Jurkat, Clone E6-1 (cell line): ENCODE results near the gene RGS1.

Experiments
- DNase-seq: peaks from one replicate; pipeline ENCODE4 v3.0.0-alpha.2; 2011; ENCODE audit warnings: low read depth, low spot score
- H3K4me3 ChIP-seq: 2 replicates; pipeline ENCODE4 v1.5.1; 2011; ENCODE audit warnings: mild to moderate bottlenecking, low read length, control low read depth, moderate library complexity

RGS1 gene

DNA sequence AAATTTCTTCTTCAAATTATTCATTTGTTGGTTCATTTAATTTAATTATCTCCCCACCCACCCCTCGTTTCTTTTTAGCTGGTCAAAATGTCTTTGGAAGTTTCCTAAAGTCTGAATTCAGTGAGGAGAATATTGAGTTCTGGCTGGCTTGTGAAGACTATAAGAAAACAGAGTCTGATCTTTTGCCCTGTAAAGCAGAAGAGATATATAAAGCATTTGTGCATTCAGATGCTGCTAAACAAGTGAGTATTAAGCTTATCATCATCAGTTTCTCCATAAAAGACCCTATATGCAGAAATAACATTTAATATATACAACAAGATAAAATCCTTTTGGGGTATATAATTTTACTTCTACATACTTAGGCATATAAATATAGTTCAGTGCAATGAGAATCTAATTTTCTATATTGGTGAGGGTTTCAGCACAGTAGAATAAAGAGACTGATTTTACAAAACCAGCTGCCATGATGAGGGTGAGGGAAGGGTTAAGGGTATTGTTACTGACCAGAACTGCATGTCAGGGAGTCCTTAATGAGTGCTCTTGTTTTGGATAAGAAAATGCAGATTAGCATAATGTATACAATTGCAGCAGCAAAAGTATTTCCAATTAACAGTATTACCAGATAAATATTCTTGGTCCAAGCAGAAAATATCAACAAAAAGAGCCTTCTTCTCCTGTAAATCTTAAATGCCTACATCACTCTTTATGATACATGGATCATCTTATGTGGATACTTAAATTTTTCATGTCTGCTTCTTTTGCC, 2.8 kb downstream of the RGS1 start:
- no peak overlapping the region for H3K4me3 ChIP-seq
- no peak for DNase-seq

GRCh38 chr1:192579010-192579738, 3.6 kb downstream of the RGS1 start:
- no peak for DNase-seq
- H3K4me3 ChIP-seq: no peak overlapping the region

DNA sequence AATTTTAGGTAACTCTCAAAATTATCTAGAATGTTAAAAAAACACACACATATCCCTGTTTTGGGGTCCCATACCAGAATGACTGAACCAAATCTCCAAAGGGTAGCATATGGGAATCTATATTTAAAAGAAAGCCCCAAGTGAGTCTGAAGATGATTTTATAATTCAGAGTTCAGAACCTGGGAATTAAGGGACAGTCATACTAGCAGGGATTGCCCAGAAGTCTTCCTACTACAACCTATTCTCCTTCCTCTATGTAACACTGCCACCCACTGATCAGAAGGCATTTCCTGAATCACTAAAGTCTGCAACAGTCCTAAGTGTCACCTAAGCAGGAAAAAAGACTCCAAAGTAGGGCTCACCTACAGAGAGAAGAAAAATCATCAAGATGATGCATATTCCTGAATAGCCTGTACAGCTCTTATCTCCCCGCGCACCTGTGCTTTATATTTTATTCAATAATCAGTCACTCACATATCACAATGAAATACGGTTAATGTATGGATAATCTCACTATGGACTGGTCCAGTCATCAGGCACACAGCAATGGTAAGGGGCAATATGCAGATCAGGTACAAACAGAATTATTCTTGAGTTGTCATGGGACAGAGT, 4.9 kb downstream of the RGS1 start:
- no peak for DNase-seq
- no peak overlapping the region for H3K4me3 ChIP-seq

DNA sequence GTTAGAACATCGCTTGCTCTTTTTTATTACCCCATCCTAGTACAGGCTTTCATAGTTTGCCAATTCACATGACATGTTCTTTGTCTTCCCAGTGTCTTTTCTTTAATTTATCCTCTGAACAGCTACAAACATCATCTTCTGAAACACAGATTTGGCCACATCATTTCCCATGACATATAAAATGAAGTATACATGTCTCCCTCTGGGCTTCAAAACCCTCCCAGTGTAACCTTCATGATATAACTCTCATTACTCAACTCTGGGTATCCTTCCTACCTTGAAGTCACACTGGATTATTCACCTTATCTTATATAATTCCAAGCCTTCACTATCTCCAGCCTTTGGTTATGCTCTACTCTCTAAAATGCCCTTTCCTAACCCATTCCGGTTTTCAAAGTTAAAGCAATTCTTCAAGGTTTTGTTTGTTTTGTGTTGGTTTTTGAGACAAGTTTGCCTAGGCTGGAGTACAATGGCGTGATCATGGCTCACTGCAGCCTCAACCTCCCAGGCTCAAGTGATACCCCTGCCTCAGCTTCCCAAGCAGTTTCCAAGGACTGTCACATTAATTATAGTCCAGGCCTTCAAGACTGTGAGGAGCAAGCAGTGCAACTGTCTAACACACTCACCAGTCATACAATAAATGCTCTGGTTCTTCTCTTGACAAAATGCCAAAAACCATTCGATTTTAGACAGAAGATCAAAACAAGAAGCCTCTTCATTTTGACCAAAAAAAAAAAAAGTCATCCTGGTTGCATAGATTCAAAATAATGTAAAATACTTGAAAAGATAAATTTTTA, 5.8 kb downstream of the RGS1 start:
- no peak for DNase-seq
- no peak overlapping the region for H3K4me3 ChIP-seq

- DNase-seq: no peak
- H3K4me3 ChIP-seq: no peak overlapping the region
Observed at GRCh38 chr1:192584866-192585265, 9.3 kb downstream of the RGS1 start.

- DNase-seq: no peak
Observed at GRCh38 chr1:192587386-192588266, 12.1 kb downstream of the RGS1 start.

DNA sequence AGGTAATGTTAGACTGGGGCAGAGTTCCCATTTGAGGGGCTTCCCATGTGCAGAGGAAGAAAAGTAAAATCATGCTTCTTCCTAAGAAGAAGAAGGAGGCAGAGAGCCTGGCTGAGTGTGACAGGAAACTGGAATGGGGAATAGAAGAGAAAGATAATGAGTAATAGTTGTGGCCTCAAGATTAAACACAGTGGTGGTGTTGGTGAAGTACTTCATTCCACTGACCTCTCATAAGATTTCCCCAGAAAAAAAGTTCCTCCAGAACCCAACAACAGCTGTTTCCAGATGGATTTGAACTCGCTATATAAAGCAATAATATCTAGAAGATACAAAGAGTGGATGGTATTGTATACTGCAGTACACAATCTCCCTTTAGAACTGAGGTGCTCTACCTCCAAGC, 13.0 kb downstream of the RGS1 start:
- no peak overlapping the region for H3K4me3 ChIP-seq
- DNase-seq: no peak

More at GRCh38 chr1:192587386-192588266, 12.1 kb downstream of the RGS1 start:
- no peak overlapping the region for H3K4me3 ChIP-seq

- H3K4me3 ChIP-seq: no peak overlapping the region
- DNase-seq: no peak
Observed at GRCh38 chr1:192589813-192590212, 14.2 kb downstream of the RGS1 start.

GRCh38 chr1:192592517-192592916, 16.9 kb downstream of the RGS1 start:
- H3K4me3 ChIP-seq: no peak overlapping the region
- DNase-seq: no peak

DNA sequence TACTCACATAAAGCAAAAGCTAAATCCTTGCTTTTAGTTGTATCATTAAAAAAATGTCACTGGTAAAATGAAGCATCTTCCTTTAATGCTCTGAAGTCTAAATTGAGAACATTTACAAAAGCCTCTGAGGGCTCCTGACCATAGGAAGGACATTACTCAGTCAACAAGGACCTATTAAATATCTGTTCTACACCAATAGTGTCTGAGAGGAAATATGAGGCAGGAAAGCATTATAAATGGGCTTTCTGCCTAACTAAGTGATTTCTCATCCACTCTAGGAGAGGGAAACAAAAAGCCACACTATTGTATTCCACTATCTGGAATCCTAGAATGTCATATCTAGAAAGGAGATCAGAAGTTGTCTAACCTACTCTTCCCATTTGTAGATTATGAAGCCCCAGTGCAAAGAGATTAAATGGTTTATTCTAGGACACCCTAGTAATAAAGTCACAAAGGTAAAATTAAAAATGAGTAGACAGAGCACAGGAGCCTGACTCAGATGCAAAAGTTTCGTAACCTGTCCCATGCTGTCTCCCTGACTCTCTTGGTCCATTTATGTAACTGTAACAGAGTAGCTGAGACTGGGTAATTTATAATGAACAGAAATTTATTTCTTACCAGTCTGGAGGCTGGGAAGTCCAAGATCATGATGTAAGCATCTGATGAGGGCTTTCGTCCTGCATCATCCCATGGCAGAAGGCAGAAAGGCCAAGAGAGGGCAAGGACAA, 17.6 kb downstream of the RGS1 start:
- DNase-seq: no peak
- H3K4me3 ChIP-seq: no peak overlapping the region

GRCh38 chr1:192595299-192595698, 19.7 kb downstream of the RGS1 start:
- H3K4me3 ChIP-seq: no peak overlapping the region
- DNase-seq: no peak

GRCh38 chr1:192598589-192598988, 23.0 kb downstream of the RGS1 start:
- no peak for DNase-seq
- H3K4me3 ChIP-seq: no peak overlapping the region

DNA sequence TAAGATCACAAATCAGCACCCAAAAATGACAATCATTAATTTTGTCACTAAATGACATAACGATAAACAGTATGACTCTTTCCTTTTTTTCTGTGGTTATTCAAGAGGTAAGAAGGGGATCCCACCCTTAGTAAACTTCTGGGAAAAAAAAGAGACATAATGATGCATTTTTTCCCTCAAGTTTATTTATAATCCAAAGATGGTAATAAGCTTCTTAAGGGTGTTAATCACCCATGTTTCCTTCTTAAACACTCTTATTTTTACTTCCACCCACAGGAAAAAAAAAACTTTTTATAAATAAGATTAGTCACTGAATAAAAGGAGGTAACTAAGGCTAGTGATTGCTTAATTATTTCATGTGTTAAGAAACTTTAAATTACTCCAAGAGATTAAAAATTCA, 24.7 kb downstream of the RGS1 start:
- no peak for DNase-seq
- no peak overlapping the region for H3K4me3 ChIP-seq

- DNase-seq: no peak
- H3K4me3 ChIP-seq: no peak overlapping the region
Observed at GRCh38 chr1:192601143-192601542, 25.6 kb downstream of the RGS1 start.

DNA sequence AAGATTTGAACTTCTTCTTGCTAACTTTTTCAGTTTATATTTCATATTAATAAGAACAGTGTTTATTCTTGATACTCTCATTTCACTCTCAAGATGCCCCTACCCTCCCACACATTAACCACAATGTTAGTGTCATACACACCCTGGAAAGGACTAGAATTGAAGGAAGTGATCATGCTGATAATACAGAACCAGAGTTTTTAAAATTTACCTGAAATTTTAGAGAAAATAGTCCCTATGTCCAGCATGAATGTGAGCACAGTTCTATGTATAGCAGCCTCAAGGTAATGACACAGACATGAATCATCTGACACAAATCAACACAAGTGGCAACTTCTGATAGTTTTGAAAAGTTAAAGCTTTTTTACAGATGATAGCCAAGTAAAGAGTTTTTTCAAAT, 26.0 kb downstream of the RGS1 start:
- H3K4me3 ChIP-seq: no peak overlapping the region
- DNase-seq: no peak

GRCh38 chr1:192602757-192603156, 27.2 kb downstream of the RGS1 start:
- H3K4me3 ChIP-seq: no peak overlapping the region
- DNase-seq: no peak

- H3K4me3 ChIP-seq: no peak overlapping the region
- DNase-seq: no peak
Observed at GRCh38 chr1:192603218-192603787, 27.7 kb downstream of the RGS1 start.
